H1 (cell line): ENCODE data around the gene PTPMT1. TPM values are rescaled to one million over a fixed set of nuclear protein-coding genes. Genes with fewer than 3 reads are reported as not detected.

ENCODE experiments used
- CTCF ChIA-PET: fragments of 300-600 bp; sonication (Branson Sonifier 250); formaldehyde crosslinking; loops from one replicate; lab custom pipeline; 2021; ENCODE audit not compliant: partially characterized antibody; lab: Charles Lee
- POLR2A ChIA-PET: fragments of 300-600 bp; sonication (Branson Sonifier 250); formaldehyde crosslinking; loops from one replicate; lab custom pipeline; 2021; ENCODE audit warnings: inconsistent platforms; ENCODE audit not compliant: partially characterized antibody; lab: Charles Lee
- DNase-seq, 2 experiments: peaks; one replicate each; pipeline versions ENCODE4 v3.0.0 to v3.0.0-alpha.2; 2010 to 2022; ENCODE audit warnings: low spot score in 2 of 2, low read depth in 1 of 2, mixed read lengths in 1 of 2
- FAIRE-seq: peaks from 2 replicates; lab custom pipeline; 2011; peaks lifted over from hg19 to GRCh38; lab: Jason Lieb, UNC
- H2AFZ ChIP-seq: 2 replicates; pipeline ENCODE4 v1.8.1; 2012; ENCODE audit warnings: low read length, inconsistent platforms
- H2AK5ac ChIP-seq: 2 replicates; pipeline ENCODE4 v1.6.1; 2013; ENCODE audit warnings: low read depth, low read length
- H2BK120ac ChIP-seq: replicated peaks from 2 replicates; pipeline ENCODE3; 2013; ENCODE audit warnings: low read depth, low read length, inconsistent platforms
- H2BK12ac ChIP-seq: 2 replicates; pipeline ENCODE4 v1.6.1; 2013; ENCODE audit warnings: low read depth, low read length
- H2BK15ac ChIP-seq: 2 replicates; pipeline ENCODE4 v1.6.1; 2013; ENCODE audit warnings: low read length
- H2BK20ac ChIP-seq: 2 replicates; pipeline ENCODE4 v1.6.1; 2013; ENCODE audit warnings: low read length
- H2BK5ac ChIP-seq: 2 replicates; pipeline ENCODE4 v1.6.1; 2013; ENCODE audit warnings: low read depth, low read length
- H3K14ac ChIP-seq: 2 replicates; pipeline ENCODE4 v1.6.1; 2013; ENCODE audit warnings: inconsistent platforms; ENCODE audit not compliant: insufficient read length
- H3K18ac ChIP-seq: 2 replicates; pipeline ENCODE4 v1.6.1; 2013; ENCODE audit warnings: low read length; ENCODE audit errors: extremely low read depth
- H3K23ac ChIP-seq: 2 replicates; pipeline ENCODE4 v1.6.1; 2013; ENCODE audit warnings: inconsistent platforms; ENCODE audit not compliant: insufficient read length
- H3K23me2 ChIP-seq: 2 replicates; pipeline ENCODE4 v1.6.1; 2013; ENCODE audit warnings: low read depth, low read length
- H3K27ac ChIP-seq: 2 replicates; pipeline ENCODE4 v1.6.1; 2011; ENCODE audit warnings: low read depth, low read length, inconsistent platforms
- H3K27me3 ChIP-seq, 4 experiments: replicated peaks in 1 of 4; 1 replicate in 1 of 4; 2 replicates in 3 of 4; pipeline versions ENCODE4 v1.6.1 to v1.8.1; 2011 to 2013; ENCODE audit warnings: low read length in 3 of 4, mild to moderate bottlenecking in 3 of 4, inconsistent platforms in 2 of 4, mixed read lengths in 2 of 4, moderate library complexity in 1 of 4; ENCODE audit not compliant: control insufficient read depth in 3 of 4, insufficient read depth in 3 of 4; ENCODE audit errors: extremely low read depth in 1 of 4
- H3K36me3 ChIP-seq, 4 experiments: 2 replicates each; pipeline versions ENCODE4 v1.6.1 to v1.8.1; 2011 to 2013; ENCODE audit warnings: mild to moderate bottlenecking in 4 of 4, low read length in 3 of 4, moderate library complexity in 2 of 4, control low read depth in 1 of 4, inconsistent platforms in 1 of 4; ENCODE audit not compliant: insufficient read depth in 4 of 4, control insufficient read depth in 2 of 4
- H3K4ac ChIP-seq: replicated peaks from 2 replicates; pipeline ENCODE3; 2013; ENCODE audit warnings: low read length, low read depth, mixed read lengths, inconsistent platforms; ENCODE audit not compliant: insufficient read length
- H3K4me1 ChIP-seq, 4 experiments: replicated peaks in 1 of 4; 1 replicate in 1 of 4; 2 replicates in 3 of 4; pipeline versions ENCODE4 v1.6.1 to v1.8.1; 2011 to 2013; ENCODE audit warnings: low read length in 3 of 4, inconsistent platforms in 2 of 4, mixed read lengths in 1 of 4; ENCODE audit not compliant: insufficient read depth in 4 of 4, control insufficient read depth in 3 of 4
- H3K4me2 ChIP-seq, 2 experiments: 2 replicates each; pipeline versions ENCODE4 v1.6.1 to v1.8.1; 2011 to 2013; ENCODE audit warnings: low read depth in 2 of 2, low read length in 2 of 2, control low read depth in 1 of 2, inconsistent platforms in 1 of 2, mild to moderate bottlenecking in 1 of 2; ENCODE audit not compliant: insufficient read depth in 1 of 2
- H3K4me3 ChIP-seq, 4 experiments: fragments of 200-600, 300-600 bp in 1 of 4; sonication (generic), shearing (Covaris generic), sonication (Bioruptor Twin) in 1 of 4; 2 replicates each; pipeline versions ENCODE4 v1.5.1 to v1.8.1; 2011 to 2016; ENCODE audit warnings: low read length in 4 of 4, low read depth in 3 of 4, control low read depth in 2 of 4, inconsistent platforms in 2 of 4, mild to moderate bottlenecking in 2 of 4, mixed read lengths in 1 of 4, moderate library complexity in 1 of 4; ENCODE audit not compliant: insufficient read depth in 2 of 4; ENCODE audit errors: extremely low read depth in 1 of 4
- H3K56ac ChIP-seq: replicated peaks from 2 replicates; pipeline ENCODE3; 2013; ENCODE audit warnings: low read depth, mild to moderate bottlenecking, mixed read lengths, low read length, inconsistent platforms; ENCODE audit not compliant: insufficient read length
- H3K79me1 ChIP-seq: 2 replicates; pipeline ENCODE4 v1.6.1; 2013; ENCODE audit warnings: low read depth, low read length, control low read depth
- H3K79me2 ChIP-seq, 2 experiments: 2 replicates each; pipeline versions ENCODE4 v1.6.1 to v1.8.1; 2012 to 2013; ENCODE audit warnings: low read length in 2 of 2, mild to moderate bottlenecking in 2 of 2, inconsistent platforms in 1 of 2; ENCODE audit not compliant: insufficient read depth in 2 of 2, control insufficient read depth in 1 of 2
- H3K9ac ChIP-seq, 4 experiments: replicated peaks in 1 of 4; 1 replicate in 1 of 4; 2 replicates in 3 of 4; pipeline versions ENCODE4 v1.6.1 to v1.8.1; 2011 to 2013; ENCODE audit warnings: low read depth in 3 of 4, low read length in 3 of 4, control low read depth in 2 of 4, mild to moderate bottlenecking in 2 of 4, moderate library complexity in 2 of 4, inconsistent platforms in 1 of 4; ENCODE audit errors: extremely low read depth in 1 of 4
- H3K9me3 ChIP-seq, 2 experiments: 2 replicates each; pipeline versions ENCODE4 v1.6.1 to v1.8.1; 2012 to 2013; ENCODE audit warnings: mild to moderate bottlenecking in 2 of 2, moderate library complexity in 2 of 2, control low read depth in 1 of 2, inconsistent platforms in 1 of 2, low read depth in 1 of 2, low read length in 1 of 2, mixed read lengths in 1 of 2; ENCODE audit not compliant: insufficient read depth in 2 of 2
- H4K20me1 ChIP-seq, 2 experiments: replicated peaks in 1 of 2; 2 replicates each; pipeline versions ENCODE3 to v1.8.1; 2011 to 2013; ENCODE audit warnings: inconsistent platforms in 2 of 2, low read length in 2 of 2, mild to moderate bottlenecking in 1 of 2; ENCODE audit not compliant: insufficient read depth in 2 of 2, control insufficient read depth in 1 of 2
- H4K5ac ChIP-seq: 2 replicates; pipeline ENCODE4 v1.6.1; 2013; ENCODE audit warnings: low read length, low read depth, mixed read lengths, inconsistent platforms; ENCODE audit not compliant: insufficient read length
- H4K8ac ChIP-seq: 2 replicates; pipeline ENCODE4 v1.8.0; 2013; ENCODE audit warnings: mild to moderate bottlenecking, moderate library complexity, low read length, inconsistent platforms; ENCODE audit not compliant: insufficient read depth; ENCODE audit errors: extremely low read depth
- H4K91ac ChIP-seq: replicated peaks from 2 replicates; pipeline ENCODE3; 2013; ENCODE audit warnings: low read length, mixed read lengths, inconsistent platforms; ENCODE audit not compliant: insufficient read length
- BACH1 ChIP-seq: IDR thresholded peaks from 2 replicates; pipeline ENCODE4 v1.6.1; 2012; ENCODE audit warnings: low read length, improper control_type of control experiment
- BRCA1 ChIP-seq: IDR thresholded peaks from 2 replicates; pipeline ENCODE4 v1.6.1; 2012; ENCODE audit warnings: low read depth, low read length, improper control_type of control experiment
- CBX5 ChIP-seq: fragments of 300-800, 300-1000 bp; sonication (generic); IDR thresholded peaks from 2 replicates; pipeline ENCODE4 v1.7.1; 2016; ENCODE audit warnings: antibody characterized with exemption, low read length, low read depth
- USF2 ChIP-seq: IDR thresholded peaks from 2 replicates; pipeline ENCODE4 v1.6.1; 2011; ENCODE audit warnings: low read length, improper control_type of control experiment
- WGBS, 2 experiments: shearing (Covaris generic) in 1 of 2; methylation state at CpG; one replicate each; pipeline versions ENCODE4 v1.1.6 to v1.1.7; 2013 to 2015; ENCODE audit warnings: low lambda C conversion rate in 2 of 2, mixed read lengths in 2 of 2, inconsistent platforms in 1 of 2, low coverage in 1 of 2, missing lambda C conversion rate in 1 of 2; ENCODE audit not compliant: insufficient replicate concordance in 2 of 2, insufficient coverage in 1 of 2, insufficient read length in 1 of 2; ENCODE audit errors: extremely low coverage in 1 of 2, missing lambda C conversion rate in 1 of 2; 5-methylcytosine and 5-hydroxymethylcytosine counted together
- polyA plus RNA-seq, 7 experiments: library from polyadenylated mRNA; depleted of rRNA in 3 of 7; stranded (reverse) in 5 of 7; unstranded in 2 of 7; fragments of >200 nt in 5 of 7; fragments of 200-250 nt in 2 of 7; gene quantifications; 1 replicate in 5 of 7; 2 replicates in 1 of 7; 4 replicates in 1 of 7; pipeline versions ENCODE4 v1.2.1 to v1.2.3, GENCODE V29; 2011 to 2013; ENCODE audit warnings: missing spikeins in 2 of 7, mixed read lengths in 2 of 7
- total RNA-seq: library from RNA; stranded (reverse); fragmentation: NEBNext Ultra II Directional; extraction: Animal tissue kit (Norgen Biotek cat#: 25700); gene quantifications from 2 replicates; pipeline ENCODE4 v1.2.1, GENCODE V29; 2021

PTPMT1 gene
- total and polyA plus RNA-seq, 2 of the 8 experiments (the other 6 are each of a cell fraction or from before 2014, with no cell fraction given), result 44.8 to 105 TPM

DNA sequence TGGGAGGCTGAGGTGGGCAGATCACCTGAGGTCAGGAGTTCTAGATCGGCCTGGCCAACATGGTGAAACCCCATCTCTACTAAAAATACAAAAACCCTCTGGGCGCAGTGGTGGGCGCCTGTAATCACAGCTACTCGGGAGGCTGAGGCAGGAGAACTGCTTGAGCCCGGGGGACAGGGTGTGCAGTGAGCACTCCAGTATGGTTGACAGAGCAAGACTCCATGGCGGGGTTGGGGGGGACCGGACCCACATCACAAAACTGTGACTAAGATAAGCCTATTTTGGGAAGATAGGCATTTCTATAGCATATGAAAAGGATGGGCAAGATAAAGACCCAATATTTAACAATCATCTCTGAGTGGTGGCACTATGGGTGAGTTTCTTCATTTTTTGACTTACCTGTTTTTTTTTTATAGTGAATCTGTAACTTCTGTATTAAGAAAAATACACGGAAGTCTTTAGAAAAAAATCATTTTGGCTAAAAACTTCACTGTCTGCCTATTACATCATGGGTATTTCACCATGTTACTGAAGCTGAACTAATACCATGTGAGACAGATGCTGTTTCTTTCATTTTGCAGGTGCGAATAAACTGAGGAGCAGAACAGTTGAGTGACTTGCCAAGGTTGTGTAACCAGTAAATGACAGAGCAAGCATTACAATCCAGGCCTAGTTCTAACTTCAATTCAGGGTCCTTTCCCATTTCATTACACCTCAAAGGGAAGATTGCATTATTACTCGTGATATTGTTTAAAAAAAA lies 14.9 kb upstream of the PTPMT1 start:
- peaks cover 0 to 6% (median 0%) of the 10 kb centered on the region in 4 experiments; a peak in 1 of 8 replicates for H3K36me3 ChIP-seq
- no peak overlapping the region for H3K4ac ChIP-seq
- no peak overlapping the region for H3K18ac ChIP-seq
- H4K91ac ChIP-seq, result no peak overlapping the region
- H3K27ac ChIP-seq, result no peak overlapping the region
- no peak overlapping the region for H2BK12ac ChIP-seq
- H2BK20ac ChIP-seq, result no peak overlapping the region
- H2BK15ac ChIP-seq, result no peak overlapping the region
- POLR2A ChIA-PET, result interaction anchor here (1.2 to 5.0 kb wide), 8 partner anchors 11 to 50 kb away, joined by 3 to 65 read pairs (median 11); partner anchors contain the start of genes KBTBD4, NDUFS3 and PTPMT1
- no peak for DNase-seq
- no peak overlapping the region for H2AK5ac ChIP-seq
- H3K23me2 ChIP-seq, result peaks cover 3% of the 10 kb centered on the region; the same call in 1 of the 2 replicates
- H4K5ac ChIP-seq, result no peak overlapping the region
- H2BK120ac ChIP-seq, result no peak overlapping the region
- H3K79me1 ChIP-seq, result no peaks in the 10 kb centered on the region
- no peak overlapping the region; a peak in 1 of 4 replicates for H3K4me2 ChIP-seq
- H3K4me3 ChIP-seq, result peak overlapping the region in 1 of 4 experiments; percentile 83; a peak in 1 of 8 replicates
- no peak overlapping the region for H3K56ac ChIP-seq
- H3K4me1 ChIP-seq, result peaks cover 0 to 2% (median 0%) of the 10 kb centered on the region in 4 experiments; a peak in 1 of 7 replicates
- no peak overlapping the region for H3K14ac ChIP-seq
- H3K79me2 ChIP-seq, result peaks cover 49 to 71% of the 10 kb centered on the region in 2 experiments
- FAIRE-seq, result no peak
- no peak overlapping the region for H2BK5ac ChIP-seq
- WGBS, 2 experiments, result 92% methylated on average over 10 of the region's 10 CpGs; no CpG with 5 or more reads in 1 of the 2 experiments
- peaks cover 13 to 19% of the 10 kb centered on the region in 2 experiments for H4K20me1 ChIP-seq
- CTCF ChIA-PET, result interaction anchor here (1.5 to 2.3 kb wide), 4 partner anchors 10 to 67 kb away, joined by 3 to 25 read pairs (median 7); no protein-coding TSS in a partner anchor
- no peak overlapping the region for H2AFZ ChIP-seq
- H3K23ac ChIP-seq, result no peak overlapping the region
- H3K9me3 ChIP-seq, result no peaks in the 10 kb centered on the region
- no peaks in the 10 kb centered on the region for H3K27me3 ChIP-seq
- H3K9ac ChIP-seq, result no peak overlapping the region
- no peak overlapping the region for H4K8ac ChIP-seq
- no peak for TF ChIP-seq BRCA1
- TF ChIP-seq BACH1, result no peak
- no peak for TF ChIP-seq USF2
- TF ChIP-seq CBX5, result no peak
